HL-60 (cell line): Measurements from ENCODE around the gene PHF21A.

Source experiments
- GABPA ChIP-seq: IDR thresholded peaks from 2 replicates; pipeline ENCODE4 v1.6.1; 2012; ENCODE audit warnings: low read depth
- POLR2AphosphoS5 ChIP-seq: IDR thresholded peaks from 2 replicates; pipeline ENCODE4 v1.6.1; 2012; ENCODE audit warnings: low read depth
- SPI1 ChIP-seq: IDR thresholded peaks from 2 replicates; pipeline ENCODE4 v1.6.1; 2012; ENCODE audit warnings: low read depth, mild to moderate bottlenecking, borderline replicate concordance
- TF ChIP-seq, protein P1 (sequence below): IDR thresholded peaks from 2 replicates; pipeline ENCODE4 v1.6.1; 2012; ENCODE audit warnings: low read depth; ENCODE audit not compliant: insufficient replicate concordance
- TF ChIP-seq, protein P2 (sequence below): IDR thresholded peaks from one replicate; pipeline ENCODE4 v1.5.1; 2011; ENCODE audit warnings: low read length, control low read depth, inconsistent platforms; ENCODE audit not compliant: insufficient read depth

DNA sequence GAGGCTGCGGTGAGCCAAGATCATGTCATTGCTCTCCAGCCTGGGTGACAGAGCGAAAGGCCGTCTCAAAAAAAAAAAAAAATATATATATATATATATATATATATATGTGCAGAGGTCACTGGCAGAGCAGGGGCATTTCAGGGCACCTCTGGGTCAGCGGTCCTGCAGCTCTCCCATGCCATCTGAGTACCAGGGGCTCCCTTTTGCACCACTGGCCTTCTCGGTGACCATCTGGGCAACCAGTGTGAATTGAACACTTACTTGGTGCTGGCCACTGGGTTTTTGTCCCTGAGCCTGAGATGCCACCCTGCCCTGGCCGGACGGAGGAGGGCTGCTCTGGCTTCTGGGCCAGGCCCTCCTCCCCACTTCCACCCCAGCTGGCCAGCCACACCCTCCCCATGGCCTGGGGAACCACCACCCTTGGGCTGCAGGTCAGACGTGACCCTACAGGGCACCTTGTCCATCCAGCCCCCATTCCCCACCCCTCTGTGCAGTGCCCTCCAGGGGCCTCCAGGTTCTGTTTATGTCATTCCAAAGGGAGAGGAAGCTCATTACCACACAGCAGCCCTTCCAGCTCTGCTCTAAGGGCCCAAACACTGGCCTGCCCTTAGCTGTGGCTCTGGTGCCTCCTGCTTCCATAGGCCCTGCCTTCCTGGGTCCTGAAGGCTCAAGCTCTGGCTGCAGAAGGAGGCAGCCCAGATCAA is 225.5 kb downstream of the PHF21A start:
- TF ChIP-seq, protein P1, sequence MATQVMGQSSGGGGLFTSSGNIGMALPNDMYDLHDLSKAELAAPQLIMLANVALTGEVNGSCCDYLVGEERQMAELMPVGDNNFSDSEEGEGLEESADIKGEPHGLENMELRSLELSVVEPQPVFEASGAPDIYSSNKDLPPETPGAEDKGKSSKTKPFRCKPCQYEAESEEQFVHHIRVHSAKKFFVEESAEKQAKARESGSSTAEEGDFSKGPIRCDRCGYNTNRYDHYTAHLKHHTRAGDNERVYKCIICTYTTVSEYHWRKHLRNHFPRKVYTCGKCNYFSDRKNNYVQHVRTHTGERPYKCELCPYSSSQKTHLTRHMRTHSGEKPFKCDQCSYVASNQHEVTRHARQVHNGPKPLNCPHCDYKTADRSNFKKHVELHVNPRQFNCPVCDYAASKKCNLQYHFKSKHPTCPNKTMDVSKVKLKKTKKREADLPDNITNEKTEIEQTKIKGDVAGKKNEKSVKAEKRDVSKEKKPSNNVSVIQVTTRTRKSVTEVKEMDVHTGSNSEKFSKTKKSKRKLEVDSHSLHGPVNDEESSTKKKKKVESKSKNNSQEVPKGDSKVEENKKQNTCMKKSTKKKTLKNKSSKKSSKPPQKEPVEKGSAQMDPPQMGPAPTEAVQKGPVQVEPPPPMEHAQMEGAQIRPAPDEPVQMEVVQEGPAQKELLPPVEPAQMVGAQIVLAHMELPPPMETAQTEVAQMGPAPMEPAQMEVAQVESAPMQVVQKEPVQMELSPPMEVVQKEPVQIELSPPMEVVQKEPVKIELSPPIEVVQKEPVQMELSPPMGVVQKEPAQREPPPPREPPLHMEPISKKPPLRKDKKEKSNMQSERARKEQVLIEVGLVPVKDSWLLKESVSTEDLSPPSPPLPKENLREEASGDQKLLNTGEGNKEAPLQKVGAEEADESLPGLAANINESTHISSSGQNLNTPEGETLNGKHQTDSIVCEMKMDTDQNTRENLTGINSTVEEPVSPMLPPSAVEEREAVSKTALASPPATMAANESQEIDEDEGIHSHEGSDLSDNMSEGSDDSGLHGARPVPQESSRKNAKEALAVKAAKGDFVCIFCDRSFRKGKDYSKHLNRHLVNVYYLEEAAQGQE = no peak
- TF ChIP-seq, protein P2, sequence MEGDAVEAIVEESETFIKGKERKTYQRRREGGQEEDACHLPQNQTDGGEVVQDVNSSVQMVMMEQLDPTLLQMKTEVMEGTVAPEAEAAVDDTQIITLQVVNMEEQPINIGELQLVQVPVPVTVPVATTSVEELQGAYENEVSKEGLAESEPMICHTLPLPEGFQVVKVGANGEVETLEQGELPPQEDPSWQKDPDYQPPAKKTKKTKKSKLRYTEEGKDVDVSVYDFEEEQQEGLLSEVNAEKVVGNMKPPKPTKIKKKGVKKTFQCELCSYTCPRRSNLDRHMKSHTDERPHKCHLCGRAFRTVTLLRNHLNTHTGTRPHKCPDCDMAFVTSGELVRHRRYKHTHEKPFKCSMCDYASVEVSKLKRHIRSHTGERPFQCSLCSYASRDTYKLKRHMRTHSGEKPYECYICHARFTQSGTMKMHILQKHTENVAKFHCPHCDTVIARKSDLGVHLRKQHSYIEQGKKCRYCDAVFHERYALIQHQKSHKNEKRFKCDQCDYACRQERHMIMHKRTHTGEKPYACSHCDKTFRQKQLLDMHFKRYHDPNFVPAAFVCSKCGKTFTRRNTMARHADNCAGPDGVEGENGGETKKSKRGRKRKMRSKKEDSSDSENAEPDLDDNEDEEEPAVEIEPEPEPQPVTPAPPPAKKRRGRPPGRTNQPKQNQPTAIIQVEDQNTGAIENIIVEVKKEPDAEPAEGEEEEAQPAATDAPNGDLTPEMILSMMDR = no peak
- TF ChIP-seq POLR2AphosphoS5 = no peak
- TF ChIP-seq SPI1 = no peak
- no peak for TF ChIP-seq GABPA
